OCI-LY1 (cell line): Measurements from ENCODE around the gene TTC12.

Experiments used
- H2AFZ ChIP-seq: fragments of 200-600 bp; sonication (generic), shearing (Covaris generic); 2 replicates; pipeline ENCODE4 v1.6.0; 2014; ENCODE audit warnings: antibody characterized with exemption, mild to moderate bottlenecking, low read length
- H3F3A ChIP-seq: fragments of 200-600 bp; sonication (generic), shearing (Covaris generic); 2 replicates; pipeline ENCODE4 v1.6.0; 2014; ENCODE audit warnings: mild to moderate bottlenecking, antibody characterized with exemption, low read length, moderate library complexity; ENCODE audit not compliant: insufficient read depth
- H3K27ac ChIP-seq: fragments of 200-600 bp; sonication (generic); 2 replicates; pipeline ENCODE4 v1.5.1; 2014; ENCODE audit warnings: low read length, mixed run types, mild to moderate bottlenecking, low read depth; ENCODE audit not compliant: poor library complexity, severe bottlenecking
- H3K27me3 ChIP-seq: fragments of 200-600 bp; sonication (generic); 2 replicates; pipeline ENCODE4 v1.6.0; 2014; ENCODE audit warnings: antibody characterized with exemption, mild to moderate bottlenecking, low read length, moderate library complexity; ENCODE audit not compliant: insufficient read depth
- H3K36me3 ChIP-seq: fragments of 200-600 bp; sonication (generic); 2 replicates; pipeline ENCODE4 v1.6.1; 2014; ENCODE audit warnings: mild to moderate bottlenecking, antibody characterized with exemption, low read length, moderate library complexity, mixed read lengths; ENCODE audit not compliant: insufficient read depth
- H3K4me1 ChIP-seq: fragments of 200-600 bp; sonication (generic); 2 replicates; pipeline ENCODE4 v1.5.1; 2014; ENCODE audit warnings: mild to moderate bottlenecking, low read length, moderate library complexity; ENCODE audit not compliant: insufficient read depth, severe bottlenecking
- H3K4me2 ChIP-seq: fragments of 200-600 bp; sonication (generic), shearing (Covaris generic); 2 replicates; pipeline ENCODE4 v1.6.1; 2014; ENCODE audit warnings: low read length
- H3K4me3 ChIP-seq: fragments of 200-600 bp; sonication (generic); 2 replicates; pipeline ENCODE4 v1.5.1; 2014; ENCODE audit warnings: low read length, low read depth, mild to moderate bottlenecking, mixed read lengths; ENCODE audit not compliant: poor library complexity, severe bottlenecking
- H3K79me2 ChIP-seq: fragments of 200-600 bp; shearing (Covaris generic); 2 replicates; pipeline ENCODE4 v1.6.1; 2016; ENCODE audit warnings: mixed run types, low read length, mixed read lengths; ENCODE audit not compliant: insufficient read depth
- H3K9ac ChIP-seq: fragments of 200-600 bp; sonication (generic), shearing (Covaris generic); 2 replicates; pipeline ENCODE4 v1.6.1; 2014; ENCODE audit warnings: mild to moderate bottlenecking, low read length, mixed read lengths
- H3K9me2 ChIP-seq: fragments of 200-600 bp; sonication (generic), shearing (Covaris generic); 2 replicates; pipeline ENCODE4 v1.6.1; 2014; ENCODE audit warnings: low read depth, mild to moderate bottlenecking, low read length, mixed read lengths
- H3K9me3 ChIP-seq: fragments of 200-600 bp; shearing (Covaris generic); 2 replicates; pipeline ENCODE4 v1.6.1; 2014; ENCODE audit warnings: low read length, mixed read lengths
- H4K20me1 ChIP-seq: fragments of 200-600 bp; sonication (generic), shearing (Covaris generic); 2 replicates; pipeline ENCODE4 v1.6.0; 2016; ENCODE audit warnings: mild to moderate bottlenecking, low read length; ENCODE audit not compliant: insufficient read depth
- CTCF ChIP-seq: fragments of 200-600 bp; sonication (generic), shearing (Covaris generic); IDR thresholded peaks from 2 replicates; pipeline ENCODE4 v1.5.1; 2017; ENCODE audit warnings: mild to moderate bottlenecking, antibody characterized with exemption, low read length, moderate library complexity, mixed read lengths
- EZH2 ChIP-seq: fragments of 200-600 bp; sonication (generic), shearing (Covaris generic); IDR thresholded peaks from 2 replicates; pipeline ENCODE4 v1.8.0; 2017; ENCODE audit warnings: borderline replicate concordance, mixed run types, mild to moderate bottlenecking, antibody characterized with exemption, low read length, moderate library complexity, mixed read lengths

Gene TTC12

GRCh38 chr11:113363996-113364641 lies 49.7 kb downstream of the TTC12 start:
- TF ChIP-seq CTCF: no peak
- no peak for TF ChIP-seq EZH2
- H3K79me2 ChIP-seq: no peaks in the 10 kb centered on the region
- H4K20me1 ChIP-seq: no peaks in the 10 kb centered on the region
- H3K27ac ChIP-seq: no peak overlapping the region
- no peaks in the 10 kb centered on the region for H3K4me1 ChIP-seq
- H3K9me3 ChIP-seq: no peaks in the 10 kb centered on the region
- H3K27me3 ChIP-seq: no peaks in the 10 kb centered on the region
- H3F3A ChIP-seq: no peaks in the 10 kb centered on the region
- no peak overlapping the region for H3K4me3 ChIP-seq
- H3K9me2 ChIP-seq: no peaks in the 10 kb centered on the region
- no peaks in the 10 kb centered on the region for H3K36me3 ChIP-seq
- no peak overlapping the region for H3K9ac ChIP-seq
- H2AFZ ChIP-seq: no peak overlapping the region
- no peak overlapping the region for H3K4me2 ChIP-seq

DNA sequence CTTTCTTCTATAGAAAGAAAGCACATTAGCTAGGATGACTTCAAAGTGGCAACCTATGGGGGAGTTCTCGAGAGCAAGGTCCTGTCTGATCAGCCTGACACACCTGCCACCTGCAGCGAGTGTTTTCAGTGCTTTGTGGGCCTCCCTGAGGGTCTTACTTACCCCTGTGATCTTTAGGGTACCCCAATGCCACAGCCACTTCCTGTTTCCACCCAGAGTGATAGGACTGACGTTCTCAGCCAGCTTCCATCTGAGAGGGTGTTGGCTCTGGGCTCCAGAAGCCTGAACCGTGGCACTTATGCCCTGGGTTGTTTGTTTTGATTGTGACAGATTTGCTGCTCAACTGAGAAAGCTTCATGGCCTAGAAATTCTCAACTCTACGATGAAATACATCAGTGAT lies 51.5 kb downstream of the TTC12 start:
- Histone ChIP-seq H3K9ac (no peak overlapping the region), H3K4me1 (no peaks in the 10 kb centered on the region), H3K36me3 (no peaks in the 10 kb centered on the region), H3K27ac (no peak overlapping the region), H2AFZ (no peak overlapping the region), H3K79me2 (no peaks in the 10 kb centered on the region), H4K20me1 (no peaks in the 10 kb centered on the region), H3K9me2 (no peaks in the 10 kb centered on the region), H3K9me3 (no peaks in the 10 kb centered on the region), H3K4me2 (no peak overlapping the region), H3K27me3 (no peaks in the 10 kb centered on the region), H3K4me3 (no peak overlapping the region), H3F3A (no peaks in the 10 kb centered on the region)
- TF ChIP-seq EZH2 (no peak), CTCF (no peak)

DNA sequence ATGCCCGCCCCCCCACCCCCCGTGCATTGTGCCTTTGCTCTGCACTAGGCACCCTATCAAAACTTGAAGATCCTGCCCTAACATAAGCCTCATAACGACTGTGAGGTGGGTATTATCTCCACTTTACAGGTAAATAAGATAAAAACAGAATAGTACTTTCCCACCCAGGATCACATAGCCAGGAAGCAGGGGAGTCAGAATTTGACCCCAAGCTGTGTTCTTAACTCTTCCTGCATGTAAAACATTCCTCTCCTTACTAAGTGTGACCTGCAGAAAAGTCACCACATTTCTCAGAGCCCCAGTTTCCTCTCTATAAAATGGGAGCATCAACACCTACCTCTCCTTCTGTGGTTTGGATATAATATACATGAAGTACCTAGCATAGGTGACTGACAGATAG lies 55.0 kb downstream of the TTC12 start:
- Histone ChIP-seq H3K27me3 (no peaks in the 10 kb centered on the region), H2AFZ (no peak overlapping the region), H3K4me2 (no peak overlapping the region), H3K79me2 (no peaks in the 10 kb centered on the region), H3K9me3 (no peaks in the 10 kb centered on the region), H3K36me3 (no peaks in the 10 kb centered on the region), H3K9ac (no peak overlapping the region), H3K9me2 (no peaks in the 10 kb centered on the region), H3K4me1 (no peaks in the 10 kb centered on the region), H3F3A (no peaks in the 10 kb centered on the region), H3K27ac (no peak overlapping the region), H3K4me3 (no peak overlapping the region), H4K20me1 (no peaks in the 10 kb centered on the region)
- no peak for TF ChIP-seq EZH2
- no peak for TF ChIP-seq CTCF
